Omental fat pad (tissue), 4 donors: Measurements from ENCODE around the gene U2AF2. TPM values are rescaled to one million over a fixed set of nuclear protein-coding genes. Genes with fewer than 3 reads are reported as not detected.
A peak's percentile ranks its signal among the peaks of the same experiment; 100 is the strongest.

Source experiments
- ATAC-seq: fragments of 150-250 bp; one replicate; pipeline ENCODE4 v1.9.1; 2016; ENCODE audit warnings: mild to moderate bottlenecking, moderate library complexity; ENCODE audit not compliant: low FRiP score
- DNase-seq: peaks from one replicate; pipeline ENCODE4 v3.0.0-alpha.2; 2019; ENCODE audit warnings: low spot score
- total RNA-seq, 4 donors: library from RNA; depleted of rRNA; stranded (reverse); fragments of >200 nt; gene quantifications; one replicate each; pipeline ENCODE4 v1.1.0, GENCODE V29; 2016
- TF ChIP-seq, protein P1 (sequence below), 3 donors: fragments of 450-650 bp; IDR thresholded peaks; one replicate each; pipeline ENCODE4 v1.5.1; 2016 to 2017; ENCODE audit warnings: antibody characterized with exemption in 3 of 3, mild to moderate bottlenecking in 3 of 3, moderate library complexity in 2 of 3

The U2AF2 gene
- total RNA-seq, 4 donors from 2014 or later: 55.2 to 132 (median 86.1) TPM

DNA sequence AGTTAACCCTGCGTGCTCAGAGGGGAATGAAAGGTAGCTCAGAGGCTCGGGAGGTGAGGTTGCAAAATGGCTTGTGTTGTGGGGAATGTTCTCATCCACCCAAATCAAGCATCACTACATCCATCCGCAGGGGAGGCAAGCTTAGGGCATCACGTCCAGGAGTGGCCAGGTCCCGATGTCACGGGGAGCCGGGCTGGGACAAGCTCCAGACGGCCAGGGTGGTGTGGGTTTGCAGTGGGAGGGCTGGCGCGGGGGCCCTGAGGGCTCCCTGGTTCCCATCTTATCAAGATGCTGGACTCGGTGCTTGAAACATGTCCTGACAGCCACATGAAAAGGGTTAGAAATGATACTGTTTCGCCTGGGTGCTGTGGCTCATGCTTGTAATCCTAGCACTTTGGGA, 46.0 kb downstream of the U2AF2 start:
- TF ChIP-seq, protein P1, sequence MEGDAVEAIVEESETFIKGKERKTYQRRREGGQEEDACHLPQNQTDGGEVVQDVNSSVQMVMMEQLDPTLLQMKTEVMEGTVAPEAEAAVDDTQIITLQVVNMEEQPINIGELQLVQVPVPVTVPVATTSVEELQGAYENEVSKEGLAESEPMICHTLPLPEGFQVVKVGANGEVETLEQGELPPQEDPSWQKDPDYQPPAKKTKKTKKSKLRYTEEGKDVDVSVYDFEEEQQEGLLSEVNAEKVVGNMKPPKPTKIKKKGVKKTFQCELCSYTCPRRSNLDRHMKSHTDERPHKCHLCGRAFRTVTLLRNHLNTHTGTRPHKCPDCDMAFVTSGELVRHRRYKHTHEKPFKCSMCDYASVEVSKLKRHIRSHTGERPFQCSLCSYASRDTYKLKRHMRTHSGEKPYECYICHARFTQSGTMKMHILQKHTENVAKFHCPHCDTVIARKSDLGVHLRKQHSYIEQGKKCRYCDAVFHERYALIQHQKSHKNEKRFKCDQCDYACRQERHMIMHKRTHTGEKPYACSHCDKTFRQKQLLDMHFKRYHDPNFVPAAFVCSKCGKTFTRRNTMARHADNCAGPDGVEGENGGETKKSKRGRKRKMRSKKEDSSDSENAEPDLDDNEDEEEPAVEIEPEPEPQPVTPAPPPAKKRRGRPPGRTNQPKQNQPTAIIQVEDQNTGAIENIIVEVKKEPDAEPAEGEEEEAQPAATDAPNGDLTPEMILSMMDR (IDR thresholded peaks at IDR 0.05): no peak
- ATAC-seq: no peak
- no peak for DNase-seq

DNA sequence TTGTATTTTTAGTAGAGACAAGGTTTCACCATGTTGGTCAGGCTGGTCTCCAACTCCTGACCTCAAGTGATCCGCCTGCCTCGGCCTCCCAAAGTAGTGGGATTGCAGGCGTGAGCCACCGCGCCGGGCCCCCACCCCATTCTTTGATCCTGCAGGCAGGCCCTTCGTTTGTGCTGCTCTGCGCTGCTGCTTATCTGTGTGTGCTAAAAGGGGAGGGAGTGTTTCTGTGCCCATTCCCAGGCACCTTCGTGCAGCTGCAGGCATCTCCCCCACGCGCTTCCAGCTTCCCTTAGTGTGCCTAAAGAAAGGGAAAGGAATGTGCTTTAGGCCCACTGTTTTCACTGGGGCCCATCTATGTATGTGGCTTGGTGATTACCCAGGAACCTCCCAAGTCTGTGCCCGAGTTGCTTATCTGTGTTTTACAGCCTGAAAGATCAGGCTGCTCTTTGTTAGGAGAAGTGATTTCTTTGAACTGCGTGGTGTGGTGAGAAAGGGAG, 47.3 kb downstream of the U2AF2 start:
- ATAC-seq (no peak), DNase-seq (no peak)
- TF ChIP-seq, protein P1 (IDR thresholded peaks at IDR 0.05): no peak

DNA sequence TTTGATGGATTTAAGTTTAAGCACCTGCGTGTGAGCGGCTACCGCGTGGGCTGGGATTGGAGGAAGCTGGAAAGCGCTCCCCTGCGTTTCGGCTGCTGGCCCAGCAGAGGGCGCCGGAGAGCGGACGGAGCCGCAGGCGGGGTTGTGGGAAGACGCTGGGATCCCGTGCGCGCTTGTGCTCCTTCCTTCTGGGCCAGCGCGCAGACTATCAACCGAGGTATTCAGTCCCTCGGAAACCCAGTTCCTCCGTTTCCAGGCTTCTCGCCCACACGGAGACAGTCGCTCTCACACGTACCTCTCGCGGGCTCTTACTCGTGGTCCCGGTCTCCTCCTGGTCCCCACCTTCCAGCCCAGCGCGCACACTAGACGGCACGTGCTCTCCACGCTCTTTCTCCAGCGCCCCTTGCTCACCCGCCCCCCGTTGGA, 49.0 kb downstream of the U2AF2 start:
- TF ChIP-seq, protein P1 (IDR thresholded peaks at IDR 0.05): no peak
- ATAC-seq (peak; percentile 48), DNase-seq (no peak)

DNA sequence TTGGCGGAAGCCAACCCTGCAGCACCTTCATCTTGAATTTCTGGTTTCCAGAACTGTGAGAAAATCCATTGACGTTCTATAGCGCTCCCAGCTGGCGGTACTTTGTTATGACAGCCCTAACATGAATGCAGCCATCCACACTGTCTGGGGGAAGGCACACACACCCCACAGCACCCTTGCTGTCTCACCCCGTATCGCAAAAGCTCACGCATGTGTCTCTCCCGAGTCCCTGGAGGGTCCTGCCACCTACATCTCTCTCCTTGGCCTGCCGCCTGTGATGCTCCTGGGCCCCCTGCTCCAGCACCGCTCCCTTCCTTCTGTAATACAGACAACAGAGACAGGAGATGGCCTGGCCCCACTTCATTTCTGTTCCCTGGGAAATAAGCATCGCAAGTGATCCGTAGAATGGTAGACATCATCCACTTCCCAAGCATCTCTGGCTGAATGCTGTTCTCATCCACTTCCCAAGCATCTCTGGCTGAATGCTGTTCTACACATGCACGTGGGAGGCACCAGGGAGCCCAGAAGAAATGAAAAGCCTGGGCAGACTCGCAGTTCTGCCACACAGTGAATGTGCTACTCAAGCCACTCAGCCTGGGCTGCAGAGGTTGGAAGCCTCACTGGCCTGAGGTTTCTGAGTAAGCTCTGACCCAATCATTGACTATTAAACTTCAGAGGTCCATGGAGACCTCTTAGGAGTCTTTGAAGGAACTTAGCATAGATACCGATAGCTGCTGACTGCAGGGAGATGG, 49.8 kb downstream of the U2AF2 start:
- no peak for ATAC-seq
- TF ChIP-seq, protein P1 (IDR thresholded peaks at IDR 0.05): no peak
- no peak for DNase-seq

DNA sequence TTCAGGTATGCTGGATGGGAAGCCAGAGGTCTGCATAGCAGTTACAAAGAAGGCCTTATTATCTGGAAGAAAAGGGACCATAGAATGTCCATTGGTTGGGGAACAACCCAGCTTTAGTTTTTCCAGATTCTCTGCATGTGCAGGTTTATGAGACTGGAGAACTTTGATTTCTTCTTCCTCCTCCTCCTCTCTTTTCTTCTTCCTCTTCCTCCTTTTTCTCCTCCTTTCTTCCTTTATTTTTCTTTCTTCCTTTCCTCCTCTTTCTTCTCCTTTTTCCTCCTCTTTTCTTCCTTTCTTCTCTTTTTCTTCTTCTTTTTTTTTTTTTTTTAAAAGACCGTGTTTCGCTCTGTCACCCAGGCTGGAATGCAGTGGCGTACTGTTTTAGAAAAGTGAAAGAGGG, 51.1 kb downstream of the U2AF2 start:
- TF ChIP-seq, protein P1 (IDR thresholded peaks at IDR 0.05): no peak
- DNase-seq (no peak), ATAC-seq (no peak)

DNA sequence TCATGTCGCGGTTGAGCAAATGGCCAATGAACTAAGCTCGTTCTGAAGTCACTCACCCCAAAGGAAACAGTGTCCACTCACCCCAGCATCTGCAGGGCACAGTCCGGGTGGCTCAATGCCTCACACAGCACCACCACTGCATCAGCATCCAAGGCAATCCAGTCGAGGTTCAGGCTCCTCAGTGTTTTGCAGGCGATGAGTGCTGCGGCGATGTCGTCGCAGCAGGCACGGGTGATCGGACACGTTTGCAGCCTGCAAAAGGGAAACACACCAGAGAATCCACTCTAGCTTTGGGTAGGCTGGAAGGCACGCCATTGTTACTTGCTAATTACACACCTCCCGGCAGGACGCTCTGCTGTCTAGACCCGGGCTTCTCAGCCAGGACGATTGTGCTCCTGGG, 56.9 kb downstream of the U2AF2 start:
- TF ChIP-seq, protein P1 (IDR thresholded peaks at IDR 0.05): no peak
- no peak for DNase-seq
- no peak for ATAC-seq
